ENCODE measurements around the gene REEP3. TPM values are rescaled to one million over a fixed set of nuclear protein-coding genes. Genes with fewer than 3 reads are reported as not detected.

The REEP3 gene
- total RNA-seq, 1 donor from 2014 or later: 9.7 TPM

GRCh38 chr10:63528084-63528744, 7.0 kb downstream of the REEP3 start:
- Mint-ChIP-seq H3K27ac (no peak overlapping the region), H3K4me3 (no peak overlapping the region), H3K4me1 (peaks cover 15% of the 10 kb centered on the region), H3K36me3 (ENCODE audit: low read depth) (peaks cover 9% of the 10 kb centered on the region), H3K9me3 (no peaks in the 10 kb centered on the region), H3K27me3 (no peaks in the 10 kb centered on the region)
- DNase-seq (no peak), ATAC-seq (ENCODE audit: low read depth) (no peak)
- POLR2A ChIA-PET: no interaction called here
- intact Hi-C loops (cut with micrococcal nuclease): loop anchor here (10.0 kb wide), 1 partner anchor 713 kb away; the partner anchor contains the start of gene EGR2
- CTCF ChIA-PET: no interaction called here
- TF ChIP-seq CTCF (IDR thresholded peaks at IDR 0.05): no peak

GRCh38 chr10:63530409-63530808, 9.2 kb downstream of the REEP3 start:
- intact Hi-C loops (cut with micrococcal nuclease): no loop called here
- no peaks in the 10 kb centered on the region for H3K27me3 Mint-ChIP-seq
- DNase-seq: no peak
- POLR2A ChIA-PET: no interaction called here
- no peaks in the 10 kb centered on the region for H3K9me3 Mint-ChIP-seq
- no peak for TF ChIP-seq CTCF (IDR thresholded peaks at IDR 0.05)
- H3K36me3 Mint-ChIP-seq (ENCODE audit: low read depth): peaks cover 9% of the 10 kb centered on the region
- no peak overlapping the region for H3K27ac Mint-ChIP-seq
- no peak for ATAC-seq (ENCODE audit: low read depth)
- peaks cover 11% of the 10 kb centered on the region for H3K4me1 Mint-ChIP-seq
- CTCF ChIA-PET: no interaction called here
- H3K4me3 Mint-ChIP-seq: no peak overlapping the region

GRCh38 chr10:63534723-63535122, 13.5 kb downstream of the REEP3 start:
- intact Hi-C loops (cut with micrococcal nuclease): no loop called here

GRCh38 chr10:63536698-63537097, 15.5 kb downstream of the REEP3 start:
- Mint-ChIP-seq H3K36me3 (ENCODE audit: low read depth) (no peaks in the 10 kb centered on the region), H3K4me3 (no peak overlapping the region), H3K4me1 (no peaks in the 10 kb centered on the region), H3K9me3 (no peaks in the 10 kb centered on the region), H3K27me3 (no peaks in the 10 kb centered on the region), H3K27ac (no peak overlapping the region)
- DNase-seq (no peak), ATAC-seq (ENCODE audit: low read depth) (no peak)
- intact Hi-C loops (cut with micrococcal nuclease): no loop called here
- no peak for TF ChIP-seq CTCF (IDR thresholded peaks at IDR 0.05)
- CTCF ChIA-PET: no interaction called here
- POLR2A ChIA-PET: no interaction called here

More at GRCh38 chr10:63534723-63535122, 13.5 kb downstream of the REEP3 start:
- no peak overlapping the region for H3K4me3 Mint-ChIP-seq
- H3K27me3 Mint-ChIP-seq: no peaks in the 10 kb centered on the region
- DNase-seq: no peak
- ChIA-PET CTCF (no interaction called here), POLR2A (no interaction called here)
- no peaks in the 10 kb centered on the region for H3K4me1 Mint-ChIP-seq
- no peak for ATAC-seq (ENCODE audit: low read depth)
- H3K9me3 Mint-ChIP-seq: no peaks in the 10 kb centered on the region
- H3K36me3 Mint-ChIP-seq (ENCODE audit: low read depth): no peaks in the 10 kb centered on the region
- H3K27ac Mint-ChIP-seq: no peak overlapping the region
- no peak for TF ChIP-seq CTCF (IDR thresholded peaks at IDR 0.05)

- no peaks in the 10 kb centered on the region for H3K36me3 Mint-ChIP-seq (ENCODE audit: low read depth)
- ChIA-PET POLR2A (no interaction called here), CTCF (no interaction called here)
- no peaks in the 10 kb centered on the region for H3K4me1 Mint-ChIP-seq
- no peaks in the 10 kb centered on the region for H3K9me3 Mint-ChIP-seq
- H3K4me3 Mint-ChIP-seq: no peak overlapping the region
- DNase-seq (no peak), ATAC-seq (ENCODE audit: low read depth) (no peak)
- intact Hi-C loops (cut with micrococcal nuclease): no loop called here
- TF ChIP-seq CTCF (IDR thresholded peaks at IDR 0.05): no peak
- no peak overlapping the region for H3K27ac Mint-ChIP-seq
- no peaks in the 10 kb centered on the region for H3K27me3 Mint-ChIP-seq
Measured at GRCh38 chr10:63537536-63537935, 16.3 kb downstream of the REEP3 start.

Data from activated B cell treated with CpG ODN at 0.5 μM for 24 hours (primary cell).